GM08714 (cell line): ENCODE results near the gene STOX2.

Source experiments
- H3K4me3 ChIP-seq: fragments of 200-500 bp; sonication (Bioruptor generic); 2 replicates; pipeline ENCODE4 v1.5.1; 2014; ENCODE audit warnings: mild to moderate bottlenecking, low read length, inconsistent platforms
- ZNF274 ChIP-seq: IDR thresholded peaks from 2 replicates; pipeline ENCODE4 v1.6.1; 2012; ENCODE audit warnings: mild to moderate bottlenecking, low read depth, low read length

Gene STOX2

DNA sequence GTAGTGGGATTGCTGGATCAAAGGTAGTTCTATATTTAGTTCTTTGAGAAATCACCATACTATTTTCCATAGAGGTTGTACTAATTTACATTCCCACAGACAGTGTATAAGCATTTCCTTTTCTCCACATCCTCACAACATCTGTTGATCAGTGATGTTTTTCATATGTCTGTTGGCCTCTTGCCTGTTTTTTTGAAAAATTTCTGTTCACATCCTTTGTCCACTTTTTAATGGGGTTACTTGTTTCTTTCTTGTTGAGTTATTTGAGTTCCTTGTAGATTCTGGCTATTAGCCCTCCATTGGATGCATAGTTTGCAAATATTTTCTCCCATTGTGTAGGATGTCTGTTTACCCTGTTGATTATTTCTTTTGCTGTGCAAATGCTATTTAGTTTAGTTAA lies 72.6 kb downstream of the STOX2 start:
- no peak for TF ChIP-seq ZNF274
- H3K4me3 ChIP-seq = no peak overlapping the region

DNA sequence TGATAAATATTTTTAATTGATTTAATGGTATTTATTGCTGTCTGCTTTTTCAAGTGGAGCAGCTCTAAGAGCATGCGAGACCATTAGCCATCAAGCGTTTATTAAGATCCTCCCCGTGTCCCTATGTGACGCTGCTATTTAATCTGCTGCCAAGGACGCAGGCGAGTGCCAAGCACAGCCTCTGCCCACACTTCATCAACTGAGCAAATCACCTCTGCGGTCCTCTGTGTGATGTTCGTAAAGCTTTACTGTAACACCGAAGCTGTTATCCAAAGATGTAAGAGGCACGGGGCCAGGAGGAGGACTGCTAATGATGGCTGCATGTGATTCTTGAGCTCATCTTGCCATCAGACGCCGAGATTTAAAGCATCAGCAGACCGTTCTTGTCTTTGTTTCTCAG lies 79.5 kb downstream of the STOX2 start:
- no peak for TF ChIP-seq ZNF274
- no peak overlapping the region for H3K4me3 ChIP-seq

DNA sequence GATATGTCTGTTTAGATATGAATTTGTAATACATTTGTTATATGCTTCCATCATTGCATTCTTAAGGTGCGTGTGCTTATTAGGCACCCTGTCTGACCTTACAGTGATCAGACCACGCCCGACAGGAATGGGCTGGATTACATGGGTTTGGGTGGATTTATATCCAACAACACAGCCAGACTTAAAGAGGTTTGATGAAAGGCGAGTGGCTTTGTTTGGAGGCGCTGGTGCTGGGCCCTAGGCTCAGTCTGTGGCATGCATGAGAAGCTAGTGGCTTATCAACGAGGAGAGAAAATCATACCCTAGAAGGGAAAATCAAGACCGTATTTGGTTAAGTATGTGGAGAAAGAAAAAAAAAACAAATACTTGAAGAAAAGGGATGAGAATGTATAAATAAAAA lies 80.7 kb downstream of the STOX2 start:
- no peak overlapping the region for H3K4me3 ChIP-seq
- TF ChIP-seq ZNF274 = no peak

DNA sequence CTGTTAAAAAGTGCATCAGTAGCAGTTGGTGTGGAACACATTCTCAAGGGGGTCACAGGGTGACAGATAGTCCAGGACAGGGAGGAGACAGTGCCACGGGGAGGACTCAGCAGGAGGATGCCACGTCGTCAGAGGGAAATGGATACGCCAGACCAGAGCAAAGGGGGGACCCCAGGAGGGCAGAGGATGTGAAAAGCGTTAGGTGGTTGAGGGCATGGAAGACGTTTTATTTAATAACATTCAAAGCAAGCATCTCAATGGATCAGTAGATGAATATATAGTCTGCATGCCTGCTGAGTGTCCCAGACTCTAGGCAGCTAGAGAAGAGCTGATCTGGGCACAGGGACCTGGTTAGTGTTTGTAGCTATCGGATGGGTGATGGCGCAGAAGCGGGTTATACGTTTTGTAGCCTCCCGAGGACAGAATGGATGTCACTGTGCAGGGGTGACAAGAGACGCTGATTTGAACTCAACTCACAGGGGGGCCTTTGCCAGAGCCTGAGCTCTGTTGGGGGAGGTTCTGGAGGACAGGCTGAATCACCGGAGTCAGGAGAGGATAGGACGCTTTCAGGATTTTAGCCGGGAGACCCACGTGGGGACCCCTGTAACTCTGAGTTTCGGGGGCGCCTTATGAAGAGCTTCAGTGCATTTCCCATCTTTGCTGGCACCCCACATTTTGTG lies 81.3 kb downstream of the STOX2 start:
- TF ChIP-seq ZNF274 = no peak
- no peak overlapping the region for H3K4me3 ChIP-seq

DNA sequence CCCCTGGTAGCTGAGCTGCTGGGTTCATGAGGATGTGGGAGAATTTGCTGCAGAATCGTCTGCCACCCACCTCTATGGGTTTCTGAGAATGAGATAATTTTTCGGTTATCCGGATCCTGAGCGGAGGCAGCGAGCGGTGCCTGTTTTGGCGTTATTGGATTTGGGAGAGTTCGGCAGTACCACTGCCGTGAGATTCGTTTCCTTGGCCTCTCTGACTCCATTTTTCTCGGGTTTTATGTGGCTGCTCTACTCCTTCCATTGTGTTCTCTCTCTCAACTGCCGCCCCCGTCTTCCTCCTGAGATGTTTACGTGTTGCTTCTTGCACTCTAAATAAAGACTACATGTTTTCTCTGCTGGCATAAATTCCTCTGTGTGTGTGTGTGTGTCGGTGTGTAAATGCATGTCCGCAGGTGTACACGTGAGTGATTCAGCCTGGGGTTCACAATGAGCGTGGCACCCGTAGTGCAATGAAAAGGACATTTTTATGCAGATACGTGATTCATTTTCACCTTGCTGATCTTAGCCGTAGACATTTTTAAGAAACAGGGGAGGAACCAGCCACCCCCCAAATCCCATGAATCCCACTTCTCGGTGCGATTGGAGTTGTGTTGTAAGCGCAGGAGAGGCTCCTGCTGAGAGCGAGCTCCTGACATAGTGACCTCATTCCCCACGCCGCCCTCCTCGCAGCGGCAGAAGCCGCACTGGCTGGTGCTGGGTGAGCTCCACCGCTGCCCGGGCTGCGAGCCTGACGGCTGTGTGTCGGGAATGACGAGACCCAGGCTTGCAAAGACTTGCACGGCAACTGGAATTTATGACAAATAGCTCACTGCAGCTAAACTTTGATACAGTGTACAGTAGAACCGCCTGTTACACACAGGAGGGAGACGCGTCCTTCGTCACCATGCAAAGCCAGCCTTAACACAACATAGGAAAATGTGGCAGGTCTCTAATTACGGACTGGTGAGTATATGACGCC lies 82.2 kb downstream of the STOX2 start:
- H3K4me3 ChIP-seq = no peak overlapping the region
- TF ChIP-seq ZNF274 = no peak

DNA sequence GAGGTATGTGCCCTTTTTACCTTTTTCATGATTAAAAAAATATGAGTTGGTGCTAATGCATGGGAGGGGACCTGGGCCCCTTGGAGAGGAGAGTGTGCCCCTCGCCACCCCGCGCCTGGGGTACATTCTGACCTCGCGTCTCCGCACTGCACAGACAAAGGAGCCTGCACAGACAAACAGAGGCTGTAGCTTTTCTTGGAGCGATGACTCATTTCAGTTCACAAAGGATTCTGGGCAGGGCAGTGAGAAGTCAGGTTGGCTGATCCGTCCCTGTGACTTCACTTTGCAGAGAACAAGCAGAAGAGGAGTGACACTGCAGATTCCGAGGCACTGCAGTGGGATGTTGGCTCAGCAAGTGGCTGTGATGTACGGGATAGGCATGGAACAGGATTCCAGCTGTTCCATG lies 82.9 kb downstream of the STOX2 start:
- no peak for TF ChIP-seq ZNF274
- H3K4me3 ChIP-seq = no peak overlapping the region

DNA sequence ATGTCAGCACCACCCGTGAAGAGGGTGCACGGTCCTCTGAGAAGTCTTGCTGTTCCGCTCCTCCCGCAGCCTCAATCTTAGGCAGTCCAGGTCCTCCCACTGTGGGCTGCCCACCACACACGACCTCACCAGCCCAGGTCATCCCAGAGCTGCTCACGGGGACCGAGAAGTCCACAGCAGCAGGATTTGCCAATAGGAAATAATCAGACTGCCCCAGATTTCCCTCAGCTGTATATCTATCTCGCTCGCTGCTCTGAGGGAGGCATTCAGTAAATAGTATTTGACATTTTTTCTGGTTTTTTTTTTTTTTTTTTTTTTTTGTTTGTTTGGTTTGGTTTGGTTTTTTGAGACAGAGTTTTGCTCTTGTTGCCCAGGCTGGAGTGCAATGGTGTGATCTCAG lies 83.8 kb downstream of the STOX2 start:
- no peak overlapping the region for H3K4me3 ChIP-seq
- TF ChIP-seq ZNF274 = no peak

DNA sequence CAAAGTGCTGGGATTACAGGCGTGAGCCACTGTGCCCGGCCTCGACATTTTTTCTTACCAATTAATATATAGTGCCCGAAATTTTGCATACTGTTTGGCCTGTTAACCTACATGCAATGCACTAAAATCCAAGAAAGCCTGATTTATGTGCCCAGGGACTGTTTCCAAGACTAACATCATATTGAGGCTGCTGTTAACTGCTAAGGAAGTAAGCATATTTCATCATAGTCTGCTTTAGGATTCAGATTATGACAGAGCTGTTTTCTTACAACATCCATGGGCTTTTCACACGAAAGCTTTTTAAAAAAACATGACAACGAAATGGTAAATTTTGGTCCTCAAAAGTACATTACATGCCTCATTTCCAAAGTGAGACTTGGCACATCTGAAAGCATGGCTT lies 84.4 kb downstream of the STOX2 start:
- no peak overlapping the region for H3K4me3 ChIP-seq
- TF ChIP-seq ZNF274 = no peak

DNA sequence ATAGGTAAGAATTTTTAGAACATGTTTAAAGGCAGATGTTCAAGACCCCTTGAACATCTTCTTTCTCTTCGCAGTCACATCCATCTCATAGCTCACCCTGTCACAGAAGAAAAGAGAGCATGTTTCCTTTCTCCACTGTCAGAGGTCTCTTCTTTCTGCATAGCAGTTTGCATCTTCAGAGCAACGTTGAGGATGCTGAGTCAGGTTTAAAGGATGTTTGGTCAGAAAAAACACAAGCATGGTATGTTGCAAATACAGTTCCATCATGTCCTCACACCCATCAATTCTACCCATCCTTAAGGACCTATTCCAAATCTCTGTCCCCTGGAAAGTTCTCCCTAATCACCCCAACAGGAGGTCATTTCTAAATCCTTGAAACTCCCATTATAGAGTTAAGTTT lies 84.8 kb downstream of the STOX2 start:
- no peak overlapping the region for H3K4me3 ChIP-seq
- no peak for TF ChIP-seq ZNF274

DNA sequence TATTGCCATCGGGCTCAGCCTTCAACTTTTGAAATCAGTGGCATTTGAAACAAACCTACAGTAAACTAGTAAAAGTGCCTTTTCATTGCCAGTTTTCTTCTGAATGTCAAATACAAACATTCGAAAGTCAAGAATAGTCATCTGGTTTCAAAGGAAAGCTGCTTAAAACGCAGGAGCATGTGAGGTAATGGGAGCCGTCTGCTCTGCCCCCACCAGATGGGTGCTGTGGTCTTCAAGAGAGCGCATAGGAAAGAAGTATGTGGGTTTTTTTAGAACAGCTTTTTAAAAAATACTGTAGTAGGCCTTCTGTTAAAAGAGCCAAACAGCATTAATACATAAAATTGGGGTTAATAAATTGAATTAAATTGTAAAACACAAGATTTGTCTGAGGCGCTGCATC lies 88.6 kb downstream of the STOX2 start:
- no peak overlapping the region for H3K4me3 ChIP-seq
- TF ChIP-seq ZNF274 = no peak

DNA sequence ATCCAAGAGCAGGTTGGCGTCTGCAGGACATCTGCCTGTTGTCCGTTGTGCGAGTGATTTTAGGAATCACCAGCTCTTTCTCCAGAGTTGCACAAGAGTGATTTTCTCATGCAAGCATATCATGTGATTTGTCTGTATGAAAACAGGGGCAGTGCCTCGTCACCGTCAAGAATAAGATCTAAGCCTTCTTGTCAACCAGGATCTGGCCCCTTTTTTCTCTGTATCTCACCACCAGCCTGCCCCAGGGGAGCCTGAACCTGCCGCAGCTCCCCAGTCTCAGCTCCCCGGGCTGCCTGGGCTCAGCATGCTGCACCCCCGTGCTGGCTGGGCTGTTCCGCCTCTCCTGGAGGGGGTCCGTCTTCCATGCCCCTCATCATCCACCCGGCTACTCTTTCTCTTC lies 90.5 kb downstream of the STOX2 start:
- H3K4me3 ChIP-seq = no peak overlapping the region
- no peak for TF ChIP-seq ZNF274

DNA sequence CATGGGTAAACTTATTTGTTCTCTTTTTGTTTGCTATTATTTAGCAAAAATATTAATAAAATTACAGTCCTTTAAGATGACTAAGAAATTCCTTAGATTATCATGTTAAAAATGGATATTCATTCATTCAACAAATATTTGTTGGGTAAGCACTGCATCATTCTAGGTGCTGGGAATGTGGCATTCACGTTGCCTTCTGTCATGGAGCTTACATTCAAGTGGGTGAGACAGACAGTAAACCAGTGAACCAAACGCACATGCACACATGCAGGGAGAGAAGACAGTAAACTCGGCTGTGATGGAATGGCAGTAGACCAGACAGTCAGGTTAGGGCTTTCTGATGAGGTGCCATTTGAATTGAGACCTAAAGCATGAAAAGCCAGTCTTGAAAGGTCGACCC lies 91.8 kb downstream of the STOX2 start:
- no peak for TF ChIP-seq ZNF274
- H3K4me3 ChIP-seq = no peak overlapping the region

DNA sequence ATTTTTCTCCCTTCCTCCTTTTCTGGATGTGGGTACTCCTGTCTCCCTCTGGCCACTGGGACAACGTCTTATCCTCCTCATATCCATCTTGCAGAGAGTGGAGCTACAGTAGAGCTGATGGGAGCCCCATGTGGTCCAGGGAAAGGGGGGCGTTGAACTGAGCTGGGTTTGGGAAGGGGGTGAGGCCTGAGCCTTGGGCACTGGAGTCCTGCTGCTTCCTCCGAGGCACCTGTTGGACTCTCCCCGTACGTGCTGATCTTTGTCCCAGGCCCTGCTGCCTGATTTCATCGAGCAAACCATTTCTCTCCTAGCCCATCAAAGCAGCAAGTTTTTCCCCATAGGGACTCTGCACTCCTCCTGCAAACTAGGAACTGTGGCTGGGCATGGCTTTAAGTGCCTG lies 94.3 kb downstream of the STOX2 start:
- H3K4me3 ChIP-seq = no peak overlapping the region
- TF ChIP-seq ZNF274 = no peak

DNA sequence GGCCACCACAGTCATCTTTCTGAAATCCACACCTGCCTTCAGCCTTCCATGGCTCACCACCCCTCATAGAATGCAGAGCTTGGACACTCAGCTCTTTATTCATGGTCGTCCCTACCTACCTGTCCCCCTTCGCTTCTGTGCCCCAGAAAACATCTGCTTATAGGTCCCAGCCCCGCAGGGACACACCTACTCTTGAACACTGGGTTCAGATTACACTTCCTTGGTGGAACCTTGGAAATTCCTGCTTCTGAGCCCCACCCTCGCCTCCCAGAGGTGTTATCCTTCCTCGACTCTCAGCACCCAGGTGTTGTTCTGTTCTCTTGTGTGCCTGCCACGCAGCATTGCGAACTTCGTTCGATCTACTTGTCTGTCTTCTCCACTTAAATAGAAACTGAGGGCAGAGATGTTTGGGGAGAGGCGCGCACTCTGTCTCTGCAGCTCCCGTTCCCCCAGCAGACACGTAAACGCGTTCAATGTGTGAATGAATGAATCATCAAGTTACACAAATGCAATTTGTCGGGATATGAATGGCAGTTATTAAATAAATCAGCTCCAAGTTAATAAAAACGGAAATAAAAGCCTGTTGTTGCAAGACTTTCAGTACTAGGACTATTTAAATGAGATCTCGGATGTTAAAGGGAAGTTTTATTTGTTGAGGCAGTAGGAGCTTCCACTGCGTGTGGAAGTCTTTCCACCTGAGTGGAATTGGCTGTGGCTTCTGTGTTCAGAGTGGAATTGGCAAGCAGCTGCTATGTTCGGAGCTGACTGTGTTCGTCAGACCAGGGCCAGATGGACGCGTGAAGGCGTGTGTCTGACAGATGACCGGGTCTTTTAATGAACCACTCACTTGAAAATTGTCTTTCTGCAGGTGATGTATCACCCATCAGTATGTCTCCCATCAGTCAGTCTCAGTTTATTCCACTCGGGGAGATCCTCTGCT lies 95.6 kb downstream of the STOX2 start:
- TF ChIP-seq ZNF274 = no peak

DNA sequence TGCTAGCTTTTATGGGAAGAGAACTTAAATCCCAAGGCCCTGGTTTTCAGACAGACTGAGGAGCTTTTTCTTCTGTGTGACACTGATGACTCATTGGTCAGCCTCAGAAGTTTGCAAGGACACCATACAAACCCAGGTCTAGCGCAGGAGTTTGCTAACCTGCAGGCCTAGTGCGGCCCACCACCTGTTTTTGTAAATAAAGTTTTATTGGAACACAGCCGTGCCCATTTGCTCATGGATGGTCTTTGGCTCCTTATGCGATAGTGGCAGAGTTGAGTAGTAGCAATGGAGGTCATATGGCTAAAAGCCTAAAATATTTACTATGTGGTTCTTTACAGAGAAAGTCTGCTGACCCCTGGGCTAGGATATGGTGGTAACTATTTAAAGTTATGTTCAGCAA lies 98.3 kb downstream of the STOX2 start:
- no peak overlapping the region for H3K4me3 ChIP-seq
- TF ChIP-seq ZNF274 = no peak

More for the DNA sequence above, 95.6 kb downstream of the STOX2 start:
- no peak overlapping the region for H3K4me3 ChIP-seq
